GM19099 (cell line): ENCODE data around the gene CBFA2T3.

Source experiments
- POLR2A ChIP-seq: IDR thresholded peaks from 3 replicates; pipeline ENCODE4 v1.6.1; 2011; ENCODE audit warnings: low read depth; ENCODE audit not compliant: insufficient read length; ENCODE audit errors: extremely low read depth

The CBFA2T3 gene

GRCh38 chr16:88864099-88864498 is 112.9 kb downstream of the CBFA2T3 start:
- TF ChIP-seq POLR2A, result no peak

GRCh38 chr16:88863426-88863825 is 113.6 kb downstream of the CBFA2T3 start:
- no peak for TF ChIP-seq POLR2A

GRCh38 chr16:88862968-88863367 is 114.0 kb downstream of the CBFA2T3 start:
- TF ChIP-seq POLR2A, result no peak

GRCh38 chr16:88861359-88861758 is 115.6 kb downstream of the CBFA2T3 start:
- no peak for TF ChIP-seq POLR2A

- TF ChIP-seq POLR2A, result no peak
Observed at GRCh38 chr16:88859381-88860091, 117.5 kb downstream of the CBFA2T3 start.

GRCh38 chr16:88857728-88858339 is 119.2 kb downstream of the CBFA2T3 start:
- no peak for TF ChIP-seq POLR2A

- TF ChIP-seq POLR2A, result peak; percentile 91
Observed at GRCh38 chr16:88856828-88857727, 119.9 kb downstream of the CBFA2T3 start, which contains the start of the genes GALNS and TRAPPC2L. TSS of gene GALNS (minus strand) at chr16:88856947. CDS start at chr16:88856877, 70 bp downstream. TSS of gene TRAPPC2L (plus strand) at chr16:88857127. CDS start at chr16:88857151, 24 bp downstream.

GRCh38 chr16:88856122-88856827 is 120.7 kb downstream of the CBFA2T3 start:
- TF ChIP-seq POLR2A, result no peak

- TF ChIP-seq POLR2A, result no peak
Observed at GRCh38 chr16:88855736-88856121, 121.3 kb downstream of the CBFA2T3 start.

- no peak for TF ChIP-seq POLR2A
Observed at GRCh38 chr16:88855176-88855575, 121.8 kb downstream of the CBFA2T3 start.

GRCh38 chr16:88854306-88855111 is 122.5 kb downstream of the CBFA2T3 start:
- no peak for TF ChIP-seq POLR2A

- no peak for TF ChIP-seq POLR2A
Observed at GRCh38 chr16:88853325-88853941, 123.6 kb downstream of the CBFA2T3 start.

- no peak for TF ChIP-seq POLR2A
Observed at GRCh38 chr16:88851616-88852015, 125.4 kb downstream of the CBFA2T3 start.
